Mesendoderm (in vitro differentiated cells): ENCODE results near the gene MBNL2.

Experiments used
- DNase-seq: peaks from one replicate; pipeline ENCODE4 v3.0.0; 2013
- H2AK5ac ChIP-seq: 2 replicates; pipeline ENCODE4 v1.6.1; 2013; ENCODE audit warnings: low read length, inconsistent platforms
- H2BK120ac ChIP-seq: 2 replicates; pipeline ENCODE4 v1.6.1; 2013; ENCODE audit warnings: low read depth, mild to moderate bottlenecking, low read length, moderate library complexity, mixed read lengths
- H2BK15ac ChIP-seq: replicated peaks from 2 replicates; pipeline ENCODE4 v1.6.1; 2013; ENCODE audit warnings: low read depth, mild to moderate bottlenecking, moderate library complexity
- H2BK5ac ChIP-seq: 2 replicates; pipeline ENCODE4 v1.6.1; 2013; ENCODE audit warnings: low read length, inconsistent platforms
- H3K18ac ChIP-seq: 2 replicates; pipeline ENCODE4 v1.6.1; 2013; ENCODE audit warnings: mild to moderate bottlenecking, low read length, mixed read lengths
- H3K23ac ChIP-seq: one replicate; pipeline ENCODE4 v1.6.1; 2013; ENCODE audit warnings: low read length
- H3K27ac ChIP-seq: 2 replicates; pipeline ENCODE4 v1.5.1; 2013; ENCODE audit warnings: low read depth, mild to moderate bottlenecking, inconsistent platforms, low read length, moderate library complexity
- H3K27me3 ChIP-seq: 2 replicates; pipeline ENCODE4 v1.6.1; 2013; ENCODE audit warnings: low read length, control low read depth, mild to moderate bottlenecking, inconsistent platforms; ENCODE audit not compliant: insufficient read depth, poor library complexity
- H3K36me3 ChIP-seq: 2 replicates; pipeline ENCODE4 v1.6.1; 2013; ENCODE audit warnings: low read length, inconsistent platforms; ENCODE audit not compliant: control insufficient read depth, insufficient read depth
- H3K4ac ChIP-seq: one replicate; pipeline ENCODE4 v1.6.1; 2013; ENCODE audit warnings: low read depth, mild to moderate bottlenecking, low read length, moderate library complexity
- H3K4me1 ChIP-seq: 2 replicates; pipeline ENCODE4 v1.6.1; 2013; ENCODE audit warnings: low read depth, low read length, inconsistent platforms; ENCODE audit not compliant: control insufficient read depth
- H3K4me2 ChIP-seq: 2 replicates; pipeline ENCODE4 v1.6.1; 2013; ENCODE audit warnings: low read length
- H3K4me3 ChIP-seq: 2 replicates; pipeline ENCODE4 v1.5.1; 2013; ENCODE audit warnings: mild to moderate bottlenecking, low read length
- H3K56ac ChIP-seq: one replicate; pipeline ENCODE4 v1.6.1; 2013; ENCODE audit warnings: low read length
- H3K79me1 ChIP-seq: 2 replicates; pipeline ENCODE4 v1.6.1; 2013; ENCODE audit warnings: low read length, inconsistent platforms
- H3K79me2 ChIP-seq: 2 replicates; pipeline ENCODE4 v1.6.1; 2013; ENCODE audit warnings: mild to moderate bottlenecking, low read length; ENCODE audit not compliant: control insufficient read depth, insufficient read depth
- H3K9ac ChIP-seq: 2 replicates; pipeline ENCODE4 v1.6.1; 2013; ENCODE audit warnings: low read length, inconsistent platforms
- H4K5ac ChIP-seq: one replicate; pipeline ENCODE4 v1.6.1; 2013; ENCODE audit warnings: low read length
- H4K8ac ChIP-seq: one replicate; pipeline ENCODE4 v1.6.1; 2013; ENCODE audit warnings: low read depth, mild to moderate bottlenecking, control low read depth, low read length, moderate library complexity
- WGBS: extraction: QIAGEN DNeasy Blood & Tissue Kit; methylation state at CpG from one replicate; pipeline ENCODE4 v1.1.7; 2013; ENCODE audit warnings: low lambda C conversion rate, missing lambda C conversion rate; ENCODE audit not compliant: insufficient coverage; ENCODE audit errors: extremely low coverage; 5-methylcytosine and 5-hydroxymethylcytosine counted together

The MBNL2 gene

DNA sequence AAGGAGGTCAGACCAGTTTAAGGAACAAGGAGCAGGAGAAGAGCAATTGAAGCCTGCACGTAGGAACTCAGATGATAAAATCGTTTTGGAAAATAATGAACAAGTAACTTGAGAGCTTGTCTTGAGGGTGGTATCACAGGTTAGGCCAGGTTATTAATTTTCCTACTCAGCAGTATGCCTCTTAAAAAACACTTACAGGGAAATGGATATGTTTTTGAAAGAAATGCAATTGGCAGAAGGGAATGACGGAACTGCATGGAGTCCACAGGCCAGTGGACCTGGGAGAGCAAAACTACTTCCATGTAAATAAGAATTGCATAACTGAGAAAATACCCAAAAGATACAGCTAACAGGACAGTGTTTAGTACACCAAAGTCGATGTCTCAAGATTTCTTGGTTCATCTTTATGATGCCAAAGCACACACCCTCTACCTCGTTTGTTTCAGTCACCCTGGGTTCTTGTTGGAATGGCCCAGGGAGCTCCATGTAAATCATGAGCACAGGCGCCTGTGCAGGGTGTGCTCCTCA is 35.2 kb downstream of the MBNL2 start:
- no peaks in the 10 kb centered on the region for H3K79me1 ChIP-seq
- H3K36me3 ChIP-seq: no peaks in the 10 kb centered on the region
- no peak overlapping the region for H3K23ac ChIP-seq
- no peak overlapping the region for H4K8ac ChIP-seq
- H3K4me3 ChIP-seq: no peak overlapping the region
- no peak overlapping the region for H3K4me2 ChIP-seq
- peak overlapping the region; percentile 8 for H3K27ac ChIP-seq
- H3K79me2 ChIP-seq: no peaks in the 10 kb centered on the region
- H3K56ac ChIP-seq: no peak overlapping the region
- no peak overlapping the region for H2BK15ac ChIP-seq
- no CpG with 5 or more reads among the region's 6 CpGs for WGBS
- peak overlapping the region; percentile 26 for H3K4ac ChIP-seq
- H3K4me1 ChIP-seq: peaks cover 4% of the 10 kb centered on the region
- H3K9ac ChIP-seq: no peak overlapping the region
- H4K5ac ChIP-seq: no peak overlapping the region
- no peak overlapping the region for H2BK5ac ChIP-seq
- H3K27me3 ChIP-seq: no peaks in the 10 kb centered on the region
- no peak overlapping the region for H2AK5ac ChIP-seq
- DNase-seq: no peak
- peak overlapping the region; percentile 14 for H3K18ac ChIP-seq
- H2BK120ac ChIP-seq: no peak overlapping the region

DNA sequence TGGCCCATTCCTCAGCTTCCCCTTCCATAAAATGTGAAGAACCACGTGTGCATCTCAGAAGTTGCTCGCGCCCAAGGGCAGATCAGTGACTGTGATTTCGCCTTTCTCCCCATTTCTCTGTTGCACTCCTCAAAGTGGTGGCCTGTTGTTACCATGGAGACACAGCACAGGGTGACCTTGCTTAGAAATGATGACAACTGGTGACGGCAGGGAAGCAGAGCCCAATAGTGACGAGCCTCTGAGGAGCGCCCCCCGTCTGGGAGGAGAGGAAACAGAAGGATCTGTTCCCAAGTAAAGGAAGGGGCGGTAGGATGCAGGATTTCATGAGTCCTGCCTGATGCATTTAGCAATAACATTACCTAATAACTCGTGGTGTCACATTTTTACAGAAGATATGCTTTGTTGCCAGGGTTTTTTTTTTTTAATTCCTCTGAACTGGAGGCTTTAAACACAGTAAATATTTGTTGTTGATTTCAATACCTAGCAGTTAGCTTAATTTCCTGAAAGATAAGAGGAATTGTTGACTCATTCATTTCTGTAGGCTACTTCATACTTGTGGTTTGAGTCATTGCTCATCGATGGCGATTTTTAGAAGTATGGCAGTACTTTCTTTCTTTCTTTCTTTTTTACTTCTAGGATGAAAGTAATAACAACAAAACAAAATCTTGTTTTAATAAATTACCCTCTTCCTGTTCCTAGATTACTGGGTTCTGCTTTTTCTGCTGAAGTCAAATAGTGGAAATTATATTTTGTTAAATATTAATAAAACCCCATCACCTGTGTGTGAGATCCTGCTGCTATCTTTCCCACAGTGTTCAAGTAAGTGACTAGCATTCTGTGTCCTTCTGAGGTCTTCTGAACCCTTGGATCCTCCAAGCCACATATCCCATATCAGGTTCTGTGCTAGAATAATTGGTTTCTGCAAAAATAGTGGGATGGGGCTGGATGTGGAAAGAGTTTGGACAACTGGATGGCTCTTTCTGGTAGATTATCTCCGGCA is 36.0 kb downstream of the MBNL2 start:
- Histone ChIP-seq H3K36me3 (no peaks in the 10 kb centered on the region), H3K79me1 (no peaks in the 10 kb centered on the region), H3K27ac (peak overlapping the region; percentile 8), H3K4me2 (no peak overlapping the region), H2BK120ac (no peak overlapping the region), H3K27me3 (no peaks in the 10 kb centered on the region), H3K4me1 (peaks cover 4% of the 10 kb centered on the region), H2BK15ac (no peak overlapping the region), H3K56ac (no peak overlapping the region), H4K8ac (no peak overlapping the region), H3K4me3 (no peak overlapping the region), H3K23ac (no peak overlapping the region), H4K5ac (no peak overlapping the region), H3K9ac (no peak overlapping the region), H3K79me2 (no peaks in the 10 kb centered on the region), H3K18ac (peak overlapping the region; percentile 21), H2BK5ac (no peak overlapping the region), H2AK5ac (no peak overlapping the region), H3K4ac (peak overlapping the region; percentile 77)
- WGBS: no CpG with 5 or more reads among the region's 13 CpGs
- DNase-seq: peak; percentile 97

DNA sequence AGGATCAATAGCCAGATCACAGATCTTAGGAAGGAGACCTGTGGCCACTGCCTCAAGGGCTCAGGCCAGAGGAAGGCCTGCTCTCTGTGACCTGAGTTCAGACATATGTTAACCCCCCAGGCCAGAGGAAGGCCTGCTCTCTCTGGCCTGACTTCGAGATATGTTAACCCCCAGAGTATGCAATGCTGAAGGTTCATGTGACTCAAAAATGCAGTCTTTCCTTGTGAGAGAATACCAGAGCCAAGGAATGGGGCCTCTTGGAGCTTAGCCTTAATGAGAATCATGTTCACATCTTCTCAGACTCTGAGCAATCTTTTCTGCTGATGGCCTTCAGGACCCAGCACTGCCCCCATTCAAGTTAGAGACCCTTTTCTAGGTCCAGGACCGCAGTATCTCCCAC is 36.7 kb downstream of the MBNL2 start:
- H3K79me1 ChIP-seq: no peaks in the 10 kb centered on the region
- no peak overlapping the region for H4K8ac ChIP-seq
- peak; percentile 42 for DNase-seq
- H2BK120ac ChIP-seq: no peak overlapping the region
- no peak overlapping the region for H3K23ac ChIP-seq
- no peak overlapping the region for H3K4me2 ChIP-seq
- peaks cover 4% of the 10 kb centered on the region for H3K4me1 ChIP-seq
- no peak overlapping the region for H2BK15ac ChIP-seq
- WGBS: no CpG with 5 or more reads among the region's 2 CpGs
- no peak overlapping the region for H4K5ac ChIP-seq
- H3K4ac ChIP-seq: peak overlapping the region; percentile 77
- H3K79me2 ChIP-seq: no peaks in the 10 kb centered on the region
- H3K27ac ChIP-seq: peak overlapping the region; percentile 2
- no peak overlapping the region for H2BK5ac ChIP-seq
- no peak overlapping the region for H2AK5ac ChIP-seq
- peak overlapping the region; percentile 21 for H3K18ac ChIP-seq
- no peaks in the 10 kb centered on the region for H3K27me3 ChIP-seq
- H3K36me3 ChIP-seq: no peaks in the 10 kb centered on the region
- no peak overlapping the region for H3K9ac ChIP-seq
- H3K56ac ChIP-seq: peak overlapping the region; percentile 22
- H3K4me3 ChIP-seq: no peak overlapping the region

DNA sequence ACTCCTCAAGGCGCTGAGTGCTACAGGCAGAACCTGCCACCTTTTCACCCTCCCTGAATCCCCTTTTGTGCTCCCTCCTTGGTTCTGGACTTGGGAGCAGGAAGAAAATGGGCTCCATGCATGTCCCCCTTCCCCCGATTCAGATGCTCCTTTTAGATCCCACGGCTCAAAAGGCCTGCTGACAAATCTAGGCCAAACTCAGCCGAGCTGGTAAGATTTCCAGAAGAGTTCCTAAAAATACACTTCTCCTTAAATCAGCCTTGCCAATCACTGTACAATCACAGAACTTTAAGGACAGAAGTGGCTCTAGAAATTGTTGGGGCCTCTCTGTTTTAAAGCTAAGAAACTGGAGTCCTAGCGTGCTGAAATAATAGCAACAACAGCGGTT is 37.3 kb downstream of the MBNL2 start:
- no peaks in the 10 kb centered on the region for H3K79me1 ChIP-seq
- no peak overlapping the region for H4K8ac ChIP-seq
- H4K5ac ChIP-seq: no peak overlapping the region
- H3K18ac ChIP-seq: peak overlapping the region; percentile 82
- H3K79me2 ChIP-seq: no peaks in the 10 kb centered on the region
- H3K9ac ChIP-seq: no peak overlapping the region
- no peak overlapping the region for H3K23ac ChIP-seq
- H3K4me1 ChIP-seq: peaks cover 4% of the 10 kb centered on the region
- H3K56ac ChIP-seq: peak overlapping the region; percentile 22
- no peaks in the 10 kb centered on the region for H3K27me3 ChIP-seq
- H3K27ac ChIP-seq: no peak overlapping the region
- H2BK5ac ChIP-seq: no peak overlapping the region
- H3K4me2 ChIP-seq: no peak overlapping the region
- H2AK5ac ChIP-seq: peak overlapping the region; percentile 16
- peak overlapping the region; percentile 24 for H2BK120ac ChIP-seq
- H3K36me3 ChIP-seq: no peaks in the 10 kb centered on the region
- H3K4me3 ChIP-seq: no peak overlapping the region
- no CpG with 5 or more reads among the region's 6 CpGs for WGBS
- peak overlapping the region; percentile 63 for H3K4ac ChIP-seq
- no peak overlapping the region for H2BK15ac ChIP-seq
- DNase-seq: no peak

DNA sequence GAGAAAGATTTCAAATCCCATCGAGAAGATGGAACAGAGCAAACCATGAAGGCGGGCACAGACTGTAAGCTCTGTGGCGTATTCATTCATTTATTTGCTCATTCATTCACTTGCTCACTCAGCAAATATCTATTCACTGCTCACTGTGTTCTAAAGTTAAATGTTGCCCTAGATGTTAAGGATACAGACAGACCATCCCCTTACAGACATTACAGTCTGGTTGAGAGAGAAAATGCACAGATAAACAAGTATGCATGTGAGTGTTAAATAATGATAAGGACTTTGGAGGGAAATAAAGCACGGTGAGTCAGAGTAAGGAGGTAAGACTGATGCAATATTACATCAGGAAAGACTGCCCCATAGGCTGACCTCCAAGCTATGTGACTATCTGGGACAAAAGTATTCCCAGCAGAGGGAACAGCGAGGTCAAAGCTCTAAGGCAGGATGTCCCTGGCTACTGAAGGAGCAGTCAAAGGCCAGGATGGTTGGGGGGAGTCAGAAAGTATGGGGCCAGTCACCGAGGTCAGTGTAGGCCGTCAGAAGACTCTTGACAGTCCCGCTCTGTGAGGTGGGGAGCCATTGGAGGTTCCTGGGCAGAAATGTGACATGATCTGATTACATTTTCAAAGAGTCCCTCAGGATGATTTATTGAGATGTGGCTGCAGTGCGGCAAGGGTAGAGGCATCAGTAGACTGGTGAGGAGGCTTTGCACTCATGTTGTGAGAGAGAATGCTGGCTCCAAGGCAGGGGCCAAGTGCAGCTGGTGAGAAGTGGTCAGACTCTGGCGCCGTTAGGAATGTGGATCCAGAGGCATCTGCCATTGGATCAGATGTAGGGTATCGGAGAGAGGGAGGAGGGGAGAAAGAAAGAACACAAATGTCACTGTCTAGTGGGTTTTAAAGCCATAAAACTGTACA is 37.9 kb downstream of the MBNL2 start:
- Histone ChIP-seq H3K4me2 (no peak overlapping the region), H4K8ac (no peak overlapping the region), H3K36me3 (no peaks in the 10 kb centered on the region), H3K18ac (peak overlapping the region; percentile 82), H3K27me3 (no peaks in the 10 kb centered on the region), H3K4me1 (peaks cover 4% of the 10 kb centered on the region), H4K5ac (no peak overlapping the region), H3K4me3 (no peak overlapping the region), H3K23ac (no peak overlapping the region), H3K4ac (peak overlapping the region; percentile 86), H2BK120ac (peak overlapping the region; percentile 24), H3K79me2 (no peaks in the 10 kb centered on the region), H3K79me1 (no peaks in the 10 kb centered on the region), H3K56ac (no peak overlapping the region), H3K9ac (no peak overlapping the region), H2BK5ac (no peak overlapping the region), H2AK5ac (no peak overlapping the region), H2BK15ac (no peak overlapping the region), H3K27ac (no peak overlapping the region)
- peak; percentile 77 for DNase-seq
- no CpG with 5 or more reads among the region's 12 CpGs for WGBS
